Measurements from ENCODE around the gene DTX4. TPM values are rescaled to one million over a fixed set of nuclear protein-coding genes. Genes with fewer than 3 reads are reported as not detected.

The DTX4 gene
- total RNA-seq, 1 experiment from 2014 or later, result 7.6 TPM

DNA sequence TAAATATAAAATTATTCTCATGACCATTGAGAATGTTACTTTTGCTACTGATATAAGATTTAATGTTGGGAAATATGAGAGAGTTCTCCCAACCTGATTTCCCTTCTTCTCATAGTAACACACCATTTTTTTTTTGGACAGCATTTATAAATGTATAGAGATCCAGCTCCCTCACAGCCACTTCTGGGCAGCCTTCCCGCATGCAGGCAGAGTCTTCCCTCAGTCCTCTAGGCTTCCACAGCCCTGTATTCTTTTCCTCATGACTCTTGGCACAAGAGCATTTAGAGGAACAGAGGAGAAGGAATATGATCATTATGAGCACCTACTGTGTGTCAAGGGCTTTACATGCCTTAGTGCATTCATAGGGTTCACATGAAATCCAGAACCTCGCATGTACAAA is 9.0 kb downstream of the DTX4 start:
- Histone ChIP-seq H3K27ac (ENCODE audit: low read depth, low read length) (no peak overlapping the region), H3K79me2 (ENCODE audit: insufficient read depth, low read length) (no peaks in the 10 kb centered on the region), H3K4me1 (ENCODE audit: control insufficient read depth in 1 of 2, insufficient read depth in 2 of 2, low read length in 2 of 2) (peaks cover 4 to 7% of the 10 kb centered on the region in 2 experiments; a peak in 3 of 4 replicates), H3K4me2 (ENCODE audit: low read length) (no peak overlapping the region), H3K9me3 (ENCODE audit: control insufficient read depth in 1 of 2, insufficient read depth in 1 of 2, low read depth in 1 of 2, low read length in 2 of 2) (no peaks in the 10 kb centered on the region), H3K9me2 (ENCODE audit: insufficient read depth) (no peaks in the 10 kb centered on the region), H3K9ac (ENCODE audit: low read length) (no peak overlapping the region), H3K36me3 (ENCODE audit: control insufficient read depth in 1 of 2, insufficient read depth in 2 of 2, low read length in 2 of 2) (no peaks in the 10 kb centered on the region), H2AFZ (ENCODE audit: low read depth, low read length, poor library complexity, severe bottlenecking) (no peak overlapping the region), H3K4me3 (replicated peaks in 1 of 2; ENCODE audit: low read depth in 1 of 2, low read length in 2 of 2) (no peak overlapping the region), H3K27me3 (ENCODE audit: insufficient read depth, low read length) (no peaks in the 10 kb centered on the region), H4K20me1 (ENCODE audit: insufficient read depth) (no peaks in the 10 kb centered on the region)
- DNase-seq (ENCODE audit: low read depth, low spot score) (no peak), ATAC-seq (no peak)
- intact Hi-C loops (cut with micrococcal nuclease), result no loop called here
- ChIA-PET RAD21 (ENCODE audit: low non-redundant PET in 1 of 2, low total read pairs in 2 of 2, uncharacterized antibody in 2 of 2, unreplicated experiment in 2 of 2) (interaction anchor here in 1 of 2 experiments (0.8 kb wide), 1 partner anchor 9 kb away, joined by 3 read pairs; the partner anchor contains the start of gene DTX4), CTCF (interaction anchor here (4.9 kb wide), 1 partner anchor 9 kb away, joined by 37 read pairs; the partner anchor contains the start of gene DTX4), POLR2A (interaction anchor here (1.6 kb wide), 1 partner anchor 9 kb away, joined by 4 read pairs; the partner anchor contains the start of gene DTX4)
- TF ChIP-seq ELF1 (IDR thresholded peaks at IDR 0.05; ENCODE audit: borderline replicate concordance, low read depth) (no peak), YY1 (IDR thresholded peaks at IDR 0.05; ENCODE audit: extremely low read depth, insufficient replicate concordance, low read depth, low read length) (no peak), ZFX (IDR thresholded peaks at IDR 0.05) (no peak), RAD21 (IDR thresholded peaks at IDR 0.05; ENCODE audit: low read depth) (no peak), POLR2AphosphoS5 (IDR thresholded peaks at IDR 0.05; ENCODE audit: low read depth, low read length) (no peak), CBX3 (IDR thresholded peaks at IDR 0.05; ENCODE audit: low read depth) (no peak), EZH2phosphoT487 (IDR thresholded peaks at IDR 0.05; ENCODE audit: borderline replicate concordance) (no peak), SP1 (IDR thresholded peaks at IDR 0.05; ENCODE audit: low read depth) (no peak), SIN3A (IDR thresholded peaks at IDR 0.05; ENCODE audit: low read depth) (no peak), ZNF274 (IDR thresholded peaks at IDR 0.05; ENCODE audit: low read depth, low read length) (no peak), ATF3 (IDR thresholded peaks at IDR 0.05) (no peak), REST (IDR thresholded peaks at IDR 0.05; ENCODE audit: low read depth) (no peak)
- BruUV-seq (replicated peaks), result no TSS peak

All from HCT116 (cell line).